GM12878 (cell line): ENCODE measurements around the gene POP7. TPM values are rescaled to one million over a fixed set of nuclear protein-coding genes. Genes with fewer than 3 reads are reported as not detected.

ENCODE experiments used
- ATAC-seq: fragments of 200-7000 bp; cut with Tn5 transposase; 3 replicates; pipeline ENCODE4 v1.9.1; 2020; ENCODE audit warnings: mild to moderate bottlenecking, moderate library complexity
- BruUV-seq: library from RNA; stranded (reverse); fragments of 400-500 nt; replicated peaks from 2 replicates; lab custom pipeline; 2021; lab: Mats Ljungman, UMichigan
- CTCF ChIA-PET: fragments of 300-600 bp; sonication (Branson Sonifier 250); formaldehyde crosslinking; extraction: SDS; loops from one replicate; lab custom pipeline; 2021; ENCODE audit warnings: inconsistent platforms; lab: Yijun Ruan, JAX
- POLR2A ChIA-PET: fragments of 350-600 bp; formaldehyde crosslinking; extraction: SDS; loops from one replicate; lab custom pipeline; 2021; ENCODE audit warnings: inconsistent platforms; lab: Charles Lee
- RAD21 ChIA-PET: fragments of 300-600 bp; sonication (Branson Sonifier 250); formaldehyde crosslinking; loops from one replicate; lab custom pipeline; 2023; ENCODE audit warnings: antibody characterized with exemption; ENCODE audit not compliant: unreplicated experiment; lab: Charles Lee
- SMC1A ChIA-PET: fragments of 300-600 bp; sonication (Branson Sonifier 250); formaldehyde crosslinking; loops from one replicate; lab custom pipeline; 2023; ENCODE audit not compliant: unreplicated experiment, uncharacterized antibody; lab: Charles Lee
- DNase-seq: peaks from one replicate; pipeline ENCODE4 v3.0.0-alpha.2; 2011; ENCODE audit warnings: low read depth, low spot score
- FAIRE-seq: peaks from 3 replicates; lab custom pipeline; 2011; peaks lifted over from hg19 to GRCh38; lab: Jason Lieb, UNC
- H2AFZ ChIP-seq: 2 replicates; pipeline ENCODE4 v1.6.0; 2011; ENCODE audit warnings: low read depth, low read length, control low read depth; ENCODE audit not compliant: control insufficient read depth
- H3K27ac ChIP-seq: 2 replicates; pipeline ENCODE4 v1.5.1; 2011; ENCODE audit warnings: control low read depth; ENCODE audit not compliant: control insufficient read depth, insufficient read depth
- H3K27me3 ChIP-seq, 2 experiments: replicated peaks in 1 of 2; 2 replicates each; pipeline versions ENCODE4 v1.6.0 to v1.6.1; 2011; ENCODE audit warnings: low read length in 1 of 2; ENCODE audit not compliant: control insufficient read depth in 2 of 2, insufficient read depth in 2 of 2
- H3K36me3 ChIP-seq, 2 experiments: 2 replicates each; pipeline ENCODE4 v1.5.1; 2011; ENCODE audit warnings: low read length in 1 of 2; ENCODE audit not compliant: control insufficient read depth in 2 of 2, insufficient read depth in 2 of 2
- H3K4me1 ChIP-seq: 2 replicates; pipeline ENCODE4 v1.6.1; 2011; ENCODE audit warnings: mild to moderate bottlenecking, low read length, moderate library complexity, mixed read lengths; ENCODE audit not compliant: control insufficient read depth, insufficient read depth
- H3K4me2 ChIP-seq: 2 replicates; pipeline ENCODE4 v1.6.0; 2011; ENCODE audit warnings: control low read depth; ENCODE audit not compliant: control insufficient read depth, insufficient read depth
- H3K4me3 ChIP-seq: fragments of 200-600 bp; sonication (generic); 2 replicates; pipeline ENCODE4 v1.5.1; 2016
- H3K79me2 ChIP-seq: 2 replicates; pipeline ENCODE4 v1.6.0; 2011; ENCODE audit warnings: low read length; ENCODE audit not compliant: control insufficient read depth, insufficient read depth
- H3K9ac ChIP-seq: 2 replicates; pipeline ENCODE4 v1.8.0; 2011; ENCODE audit warnings: low read length, control low read depth, mixed read lengths; ENCODE audit not compliant: control insufficient read depth, insufficient read depth
- H3K9me3 ChIP-seq: replicated peaks from 3 replicates; pipeline ENCODE4 v1.5.1; 2011; ENCODE audit warnings: mild to moderate bottlenecking, low read length; ENCODE audit not compliant: control insufficient read depth, insufficient read depth
- H4K20me1 ChIP-seq: 2 replicates; pipeline ENCODE4 v1.6.0; 2011; ENCODE audit not compliant: control insufficient read depth, insufficient read depth
- BCL11A ChIP-seq: IDR thresholded peaks from 2 replicates; pipeline ENCODE4 v1.6.1; 2011; ENCODE audit warnings: low read depth, low read length
- EP300 ChIP-seq, 2 experiments: fragments of 150-350 bp in 1 of 2; IDR thresholded peaks; 2 replicates each; pipeline ENCODE4 v1.6.1; 2011 to 2012; ENCODE audit warnings: low read depth in 2 of 2, low read length in 2 of 2, borderline replicate concordance in 1 of 2, improper control_type of control experiment in 1 of 2, inconsistent platforms in 1 of 2; ENCODE audit not compliant: control insufficient read depth in 1 of 2
- HDAC2 ChIP-seq: fragments of 200-600 bp; sonication (generic); IDR thresholded peaks from 2 replicates; pipeline ENCODE4 v1.6.1; 2017
- MYB ChIP-seq: fragments of 150-350 bp; IDR thresholded peaks from 2 replicates; pipeline ENCODE4 v1.6.1; 2014; ENCODE audit warnings: mild to moderate bottlenecking, low read depth, low read length, borderline replicate concordance
- RFX5 ChIP-seq: IDR thresholded peaks from 2 replicates; pipeline ENCODE4 v1.6.1; 2011; ENCODE audit warnings: low read depth, low read length, improper control_type of control experiment
- SREBF1 ChIP-seq: IDR thresholded peaks from 2 replicates; pipeline ENCODE4 v1.6.1; 2012; ENCODE audit warnings: mild to moderate bottlenecking, low read length
- TARDBP ChIP-seq: IDR thresholded peaks from 2 replicates; pipeline ENCODE4 v1.6.1; 2016; ENCODE audit warnings: borderline replicate concordance
- ZNF217 ChIP-seq: fragments of 450-650 bp; IDR thresholded peaks from 2 replicates; pipeline ENCODE4 v1.6.1; 2017; ENCODE audit warnings: antibody characterized with exemption, mild to moderate bottlenecking
- ZNF24 ChIP-seq: fragments of 450-650 bp; IDR thresholded peaks from 2 replicates; pipeline ENCODE4 v1.6.1; 2017; ENCODE audit warnings: antibody characterized with exemption, mild to moderate bottlenecking
- WGBS: methylation state at CpG from one replicate; pipeline ENCODE4 v1.1.6; 2016; ENCODE audit warnings: low lambda C conversion rate; ENCODE audit not compliant: insufficient replicate concordance, insufficient coverage; ENCODE audit errors: missing lambda C conversion rate; 5-methylcytosine and 5-hydroxymethylcytosine counted together
- in situ Hi-C: fragments of 300-500 bp; cut with MboI; formaldehyde crosslinking; loops from 9 replicates; pipeline ENCODE4 v1.14.3; 2018; ENCODE audit warnings: mixed read lengths
- intact Hi-C: fragments of 100-400 bp; cut with micrococcal nuclease; formaldehyde crosslinking; loops from one replicate; pipeline ENCODE4 v1.14.2; 2022; ENCODE audit not compliant: unreplicated experiment
- polyA plus RNA-seq, 11 experiments: library from polyadenylated mRNA; depleted of rRNA in 4 of 11; unstranded in 6 of 11; stranded (reverse) in 5 of 11; fragments of >200 nt; fragmentation: Nextera tagmentation in 4 of 11; fragmentation: Illumina TruSeq in 1 of 11; extraction: Ambion mirVana in 4 of 11; extraction: Trizol in 1 of 11; gene quantifications; 1 replicate in 1 of 11; 2 replicates in 10 of 11; pipeline versions ENCODE4 v1.2.1 to v1.2.3, GENCODE V29; 2011 to 2016; ENCODE audit warnings: inconsistent platforms in 2 of 11, missing spikeins in 2 of 11, low read depth in 1 of 11
- total RNA-seq, 4 experiments: library from RNA; depleted of rRNA in 3 of 4; stranded (reverse); fragments of >200 nt in 3 of 4; fragmentation: Illumina TruSeq in 1 of 4; extraction: Trizol in 1 of 4; gene quantifications; 2 replicates each; pipeline versions ENCODE4 v1.2.1 to v1.2.3, GENCODE V29; 2013 to 2021
- TF ChIP-seq, protein P1 (sequence below): fragments of 450-650 bp; formaldehyde crosslinking; IDR thresholded peaks from 2 replicates; pipeline ENCODE4 v1.4.0; 2020; ENCODE audit warnings: mild to moderate bottlenecking, moderate library complexity
- TF ChIP-seq, protein P2 (sequence below): IDR thresholded peaks from 2 replicates; pipeline ENCODE4 v1.6.1; 2011; ENCODE audit warnings: borderline replicate concordance, low read depth, mild to moderate bottlenecking, moderate library complexity, mixed read lengths, low read length; ENCODE audit not compliant: insufficient read depth; ENCODE audit errors: extremely low read length
- TF ChIP-seq, protein P3 (sequence below): fragments of 450-650 bp; IDR thresholded peaks from 2 replicates; pipeline ENCODE4 v1.6.1; 2014; ENCODE audit warnings: mild to moderate bottlenecking
- TF ChIP-seq, protein P4 (sequence below): fragments of 150-350 bp; IDR thresholded peaks from 2 replicates; pipeline ENCODE4 v1.6.1; 2014; ENCODE audit warnings: mild to moderate bottlenecking, low read depth, low read length

Gene POP7
- total and polyA plus RNA-seq, 10 of the 15 experiments (the other 5 are each of a cell fraction or from before 2014, with no cell fraction given) = 12.1 to 148 (median 51.7) TPM

DNA sequence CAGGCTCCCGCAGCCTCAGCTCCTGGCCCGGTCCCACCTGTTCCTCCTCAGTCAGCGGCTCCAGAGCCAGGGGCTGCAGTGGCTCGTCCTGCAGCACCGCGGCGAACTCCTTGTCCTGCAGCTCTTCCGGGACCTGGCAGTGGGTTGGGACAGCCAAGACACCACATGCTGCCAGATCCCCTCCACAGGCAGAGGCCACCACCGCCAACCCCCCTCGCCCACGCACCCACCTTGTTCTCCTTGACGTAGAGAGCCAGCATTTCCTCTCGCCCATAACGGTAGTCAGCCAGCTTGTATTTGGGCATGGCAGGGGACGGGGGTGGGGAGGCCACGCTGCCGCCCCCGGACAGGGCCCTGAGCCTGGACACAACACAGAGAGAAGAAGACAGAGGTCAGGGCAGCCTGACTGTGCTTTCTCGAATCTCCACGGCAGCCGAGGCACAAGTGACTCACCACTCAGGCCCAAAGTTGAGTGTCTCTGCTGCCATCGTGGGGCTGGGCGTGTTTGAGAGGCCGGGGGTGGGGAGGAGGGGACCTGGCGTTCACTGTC lies 18.1 kb upstream of the POP7 start:
- no peak for FAIRE-seq
- Histone ChIP-seq H3K9ac (no peak overlapping the region), H3K9me3 (no peaks in the 10 kb centered on the region), H3K36me3 (peaks cover 0 to 30% of the 10 kb centered on the region in 2 experiments; a peak in 3 of 4 replicates), H4K20me1 (no peaks in the 10 kb centered on the region), H3K79me2 (peaks cover 42% of the 10 kb centered on the region)
- ChIA-PET RAD21 (no interaction called here), POLR2A (interaction anchor here (0.5 to 1.3 kb wide), 4 partner anchors 18 to 540 kb away, joined by 4 to 8 read pairs (median 5); partner anchors contain the start of gene POP7)
- in situ Hi-C loops = loop anchor here (25.0 kb wide), 1 partner anchor 226 kb away; the partner anchor contains the start of gene SPACDR
- WGBS = 81% methylated on average over 22 of the region's 25 CpGs
- TF ChIP-seq ZNF24 = no peak
- TF ChIP-seq, protein P1, sequence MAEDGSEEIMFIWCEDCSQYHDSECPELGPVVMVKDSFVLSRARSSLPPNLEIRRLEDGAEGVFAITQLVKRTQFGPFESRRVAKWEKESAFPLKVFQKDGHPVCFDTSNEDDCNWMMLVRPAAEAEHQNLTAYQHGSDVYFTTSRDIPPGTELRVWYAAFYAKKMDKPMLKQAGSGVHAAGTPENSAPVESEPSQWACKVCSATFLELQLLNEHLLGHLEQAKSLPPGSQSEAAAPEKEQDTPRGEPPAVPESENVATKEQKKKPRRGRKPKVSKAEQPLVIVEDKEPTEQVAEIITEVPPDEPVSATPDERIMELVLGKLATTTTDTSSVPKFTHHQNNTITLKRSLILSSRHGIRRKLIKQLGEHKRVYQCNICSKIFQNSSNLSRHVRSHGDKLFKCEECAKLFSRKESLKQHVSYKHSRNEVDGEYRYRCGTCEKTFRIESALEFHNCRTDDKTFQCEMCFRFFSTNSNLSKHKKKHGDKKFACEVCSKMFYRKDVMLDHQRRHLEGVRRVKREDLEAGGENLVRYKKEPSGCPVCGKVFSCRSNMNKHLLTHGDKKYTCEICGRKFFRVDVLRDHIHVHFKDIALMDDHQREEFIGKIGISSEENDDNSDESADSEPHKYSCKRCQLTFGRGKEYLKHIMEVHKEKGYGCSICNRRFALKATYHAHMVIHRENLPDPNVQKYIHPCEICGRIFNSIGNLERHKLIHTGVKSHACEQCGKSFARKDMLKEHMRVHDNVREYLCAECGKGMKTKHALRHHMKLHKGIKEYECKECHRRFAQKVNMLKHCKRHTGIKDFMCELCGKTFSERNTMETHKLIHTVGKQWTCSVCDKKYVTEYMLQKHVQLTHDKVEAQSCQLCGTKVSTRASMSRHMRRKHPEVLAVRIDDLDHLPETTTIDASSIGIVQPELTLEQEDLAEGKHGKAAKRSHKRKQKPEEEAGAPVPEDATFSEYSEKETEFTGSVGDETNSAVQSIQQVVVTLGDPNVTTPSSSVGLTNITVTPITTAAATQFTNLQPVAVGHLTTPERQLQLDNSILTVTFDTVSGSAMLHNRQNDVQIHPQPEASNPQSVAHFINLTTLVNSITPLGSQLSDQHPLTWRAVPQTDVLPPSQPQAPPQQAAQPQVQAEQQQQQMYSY (CRISPR knock-in tag) = no peak
- TF ChIP-seq, protein P2, sequence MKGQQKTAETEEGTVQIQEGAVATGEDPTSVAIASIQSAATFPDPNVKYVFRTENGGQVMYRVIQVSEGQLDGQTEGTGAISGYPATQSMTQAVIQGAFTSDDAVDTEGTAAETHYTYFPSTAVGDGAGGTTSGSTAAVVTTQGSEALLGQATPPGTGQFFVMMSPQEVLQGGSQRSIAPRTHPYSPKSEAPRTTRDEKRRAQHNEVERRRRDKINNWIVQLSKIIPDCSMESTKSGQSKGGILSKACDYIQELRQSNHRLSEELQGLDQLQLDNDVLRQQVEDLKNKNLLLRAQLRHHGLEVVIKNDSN = no peak
- no peak for TF ChIP-seq TARDBP
- no peak for TF ChIP-seq ZNF217
- TF ChIP-seq HDAC2 = no peak
- no peak for TF ChIP-seq MYB
- TF ChIP-seq SREBF1 = no peak
- no peak for TF ChIP-seq RFX5
- TF ChIP-seq, protein P3, sequence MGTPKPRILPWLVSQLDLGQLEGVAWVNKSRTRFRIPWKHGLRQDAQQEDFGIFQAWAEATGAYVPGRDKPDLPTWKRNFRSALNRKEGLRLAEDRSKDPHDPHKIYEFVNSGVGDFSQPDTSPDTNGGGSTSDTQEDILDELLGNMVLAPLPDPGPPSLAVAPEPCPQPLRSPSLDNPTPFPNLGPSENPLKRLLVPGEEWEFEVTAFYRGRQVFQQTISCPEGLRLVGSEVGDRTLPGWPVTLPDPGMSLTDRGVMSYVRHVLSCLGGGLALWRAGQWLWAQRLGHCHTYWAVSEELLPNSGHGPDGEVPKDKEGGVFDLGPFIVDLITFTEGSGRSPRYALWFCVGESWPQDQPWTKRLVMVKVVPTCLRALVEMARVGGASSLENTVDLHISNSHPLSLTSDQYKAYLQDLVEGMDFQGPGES = no peak
- TF ChIP-seq EP300 (IDR thresholded peaks at IDR 0.05; ENCODE audit: borderline replicate concordance in 1 of 2, control insufficient read depth in 1 of 2, low read depth in 2 of 2, low read length in 2 of 2) = no peak
- TF ChIP-seq, protein P4, sequence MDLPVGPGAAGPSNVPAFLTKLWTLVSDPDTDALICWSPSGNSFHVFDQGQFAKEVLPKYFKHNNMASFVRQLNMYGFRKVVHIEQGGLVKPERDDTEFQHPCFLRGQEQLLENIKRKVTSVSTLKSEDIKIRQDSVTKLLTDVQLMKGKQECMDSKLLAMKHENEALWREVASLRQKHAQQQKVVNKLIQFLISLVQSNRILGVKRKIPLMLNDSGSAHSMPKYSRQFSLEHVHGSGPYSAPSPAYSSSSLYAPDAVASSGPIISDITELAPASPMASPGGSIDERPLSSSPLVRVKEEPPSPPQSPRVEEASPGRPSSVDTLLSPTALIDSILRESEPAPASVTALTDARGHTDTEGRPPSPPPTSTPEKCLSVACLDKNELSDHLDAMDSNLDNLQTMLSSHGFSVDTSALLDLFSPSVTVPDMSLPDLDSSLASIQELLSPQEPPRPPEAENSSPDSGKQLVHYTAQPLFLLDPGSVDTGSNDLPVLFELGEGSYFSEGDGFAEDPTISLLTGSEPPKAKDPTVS = no peak
- TF ChIP-seq BCL11A = no peak
- TF ChIP-seq, all 136 proteins: peak for 0
- DNase-seq (no peak), ATAC-seq (no peak)
- Histone ChIP-seq H3K27me3 (no peaks in the 10 kb centered on the region), H3K27ac (no peak overlapping the region), H2AFZ (no peak overlapping the region), H3K4me3 (no peak overlapping the region), H3K4me1 (peaks cover 25% of the 10 kb centered on the region), H3K4me2 (no peak overlapping the region)
- no TSS peak for BruUV-seq
- intact Hi-C loops = no loop called here
- ChIA-PET SMC1A (no interaction called here), CTCF (interaction anchor here (6.1 to 6.6 kb wide), 2 partner anchors 9 to 102 kb away, joined by 41 to 57 read pairs; partner anchors contain the start of genes FBXO24 and LRCH4)
